Thoracic aorta (tissue), 2 donors: ENCODE results near the gene GSTO2. TPM values are rescaled to one million over a fixed set of nuclear protein-coding genes. Genes with fewer than 3 reads are reported as not detected.

Source experiments
- ATAC-seq: fragments of 150-250 bp; one replicate; pipeline ENCODE4 v1.8.0; 2017; ENCODE audit warnings: low read depth; ENCODE audit not compliant: insufficient number of reproducible peaks, low FRiP score
- DNase-seq: peaks from one replicate; pipeline ENCODE4 v3.0.0-alpha.2; 2020; ENCODE audit warnings: low spot score
- H3K27ac ChIP-seq, 2 donors: fragments of 200-600 bp; sonication (generic); 1 replicate in 1 of 2; 2 replicates in 1 of 2; pipeline ENCODE4 v1.5.1; 2016; ENCODE audit warnings: mild to moderate bottlenecking in 2 of 2, moderate library complexity in 2 of 2
- H3K27me3 ChIP-seq: fragments of 200-600 bp; sonication (generic); replicated peaks from 2 replicates; pipeline ENCODE4 v1.6.0; 2016; ENCODE audit warnings: mild to moderate bottlenecking; ENCODE audit not compliant: insufficient read depth
- H3K36me3 ChIP-seq: fragments of 200-600 bp; sonication (generic); one replicate; pipeline ENCODE4 v1.5.1; 2016
- H3K4me1 ChIP-seq, 2 donors: fragments of 200-600 bp; sonication (generic); 1 replicate in 1 of 2; 2 replicates in 1 of 2; pipeline versions ENCODE4 v1.5.1 to v1.6.0; 2016; ENCODE audit warnings: low read depth in 2 of 2, mild to moderate bottlenecking in 1 of 2; ENCODE audit not compliant: control insufficient read depth in 1 of 2
- H3K4me3 ChIP-seq: fragments of 200-600 bp; sonication (generic); 2 replicates; pipeline ENCODE4 v1.5.1; 2016; ENCODE audit warnings: mild to moderate bottlenecking
- H3K9me3 ChIP-seq: fragments of 200-600 bp; sonication (generic); 2 replicates; pipeline ENCODE4 v1.5.1; 2016
- CTCF ChIP-seq: fragments of 200-600 bp; sonication (generic); IDR thresholded peaks from one replicate; pipeline ENCODE4 v1.5.1; 2019; ENCODE audit warnings: antibody characterized with exemption
- total RNA-seq, 2 donors: library from RNA; depleted of rRNA; stranded (reverse); fragments of >200 nt; gene quantifications; one replicate each; pipeline versions ENCODE4 v1.1.0 to v1.2.3, GENCODE V29; 2016

The GSTO2 gene
- total RNA-seq, 2 donors from 2014 or later: 2.8 to 3.0 TPM

GRCh38 chr10:104300736-104301292 lies 31.8 kb downstream of the GSTO2 start:
- Histone ChIP-seq H3K9me3 (no peaks in the 10 kb centered on the region), H3K4me1 (peaks cover 25 to 55% of the 10 kb centered on the region in 2 donors), H3K36me3 (no peaks in the 10 kb centered on the region), H3K27ac (peak overlapping the region; percentile 96 to 97), H3K27me3 (no peaks in the 10 kb centered on the region), H3K4me3 (peak overlapping the region; percentile 47)
- peak; percentile 91 for DNase-seq
- ATAC-seq: peak; percentile 65
- TF ChIP-seq CTCF: no peak

GRCh38 chr10:104301907-104302690 lies 33.1 kb downstream of the GSTO2 start:
- Histone ChIP-seq H3K36me3 (no peaks in the 10 kb centered on the region), H3K27me3 (no peaks in the 10 kb centered on the region), H3K4me1 (peaks cover 25 to 68% of the 10 kb centered on the region in 2 donors), H3K4me3 (no peak overlapping the region), H3K9me3 (no peaks in the 10 kb centered on the region), H3K27ac (peak overlapping the region; percentile 96 to 97)
- no peak for ATAC-seq
- TF ChIP-seq CTCF: no peak
- DNase-seq: no peak

GRCh38 chr10:104303594-104304355 lies 34.8 kb downstream of the GSTO2 start:
- H3K36me3 ChIP-seq: no peaks in the 10 kb centered on the region
- H3K27me3 ChIP-seq: no peaks in the 10 kb centered on the region
- no peak overlapping the region for H3K4me3 ChIP-seq
- ATAC-seq (no peak), DNase-seq (no peak)
- TF ChIP-seq CTCF: no peak
- no peak overlapping the region for H3K27ac ChIP-seq
- H3K4me1 ChIP-seq: peaks cover 25 to 81% of the 10 kb centered on the region in 2 donors
- no peaks in the 10 kb centered on the region for H3K9me3 ChIP-seq

- Histone ChIP-seq H3K4me3 (no peak overlapping the region), H3K36me3 (no peaks in the 10 kb centered on the region), H3K4me1 (peaks cover 26 to 79% of the 10 kb centered on the region in 2 donors), H3K27me3 (no peaks in the 10 kb centered on the region), H3K27ac (no peak overlapping the region), H3K9me3 (no peaks in the 10 kb centered on the region)
- DNase-seq: no peak
- no peak for ATAC-seq
- no peak for TF ChIP-seq CTCF
Observed at GRCh38 chr10:104304356-104304745, 35.4 kb downstream of the GSTO2 start.

- Histone ChIP-seq H3K9me3 (no peaks in the 10 kb centered on the region), H3K4me1 (peaks cover 25 to 79% of the 10 kb centered on the region in 2 donors), H3K36me3 (no peaks in the 10 kb centered on the region), H3K27ac (no peak overlapping the region), H3K4me3 (no peak overlapping the region), H3K27me3 (no peaks in the 10 kb centered on the region)
- DNase-seq (no peak), ATAC-seq (no peak)
- TF ChIP-seq CTCF: no peak
Observed at GRCh38 chr10:104304927-104305326, 35.9 kb downstream of the GSTO2 start.
